Measurements from ENCODE around the gene UBE2I.

DNA sequence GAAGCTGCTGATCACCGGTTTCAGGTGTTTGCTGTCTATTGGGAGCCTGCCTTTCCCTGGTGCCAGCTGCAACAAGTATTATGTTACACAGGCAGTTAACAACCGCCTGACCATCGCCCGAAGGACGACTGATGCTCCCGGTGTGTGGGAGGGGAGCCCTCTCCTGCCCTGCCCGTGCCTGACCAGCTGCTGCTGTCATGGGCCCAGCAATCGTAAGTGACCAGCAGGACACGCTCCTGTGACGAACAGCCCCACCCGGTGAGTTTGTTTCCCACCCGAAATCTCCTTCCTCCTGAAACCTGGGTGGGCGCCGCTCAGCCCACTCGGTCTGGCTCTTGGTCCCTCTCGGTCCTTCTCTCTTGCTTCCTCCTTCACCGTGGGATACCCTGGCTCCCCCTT lies 17.9 kb upstream of the UBE2I start:
- TF ChIP-seq, protein P1, sequence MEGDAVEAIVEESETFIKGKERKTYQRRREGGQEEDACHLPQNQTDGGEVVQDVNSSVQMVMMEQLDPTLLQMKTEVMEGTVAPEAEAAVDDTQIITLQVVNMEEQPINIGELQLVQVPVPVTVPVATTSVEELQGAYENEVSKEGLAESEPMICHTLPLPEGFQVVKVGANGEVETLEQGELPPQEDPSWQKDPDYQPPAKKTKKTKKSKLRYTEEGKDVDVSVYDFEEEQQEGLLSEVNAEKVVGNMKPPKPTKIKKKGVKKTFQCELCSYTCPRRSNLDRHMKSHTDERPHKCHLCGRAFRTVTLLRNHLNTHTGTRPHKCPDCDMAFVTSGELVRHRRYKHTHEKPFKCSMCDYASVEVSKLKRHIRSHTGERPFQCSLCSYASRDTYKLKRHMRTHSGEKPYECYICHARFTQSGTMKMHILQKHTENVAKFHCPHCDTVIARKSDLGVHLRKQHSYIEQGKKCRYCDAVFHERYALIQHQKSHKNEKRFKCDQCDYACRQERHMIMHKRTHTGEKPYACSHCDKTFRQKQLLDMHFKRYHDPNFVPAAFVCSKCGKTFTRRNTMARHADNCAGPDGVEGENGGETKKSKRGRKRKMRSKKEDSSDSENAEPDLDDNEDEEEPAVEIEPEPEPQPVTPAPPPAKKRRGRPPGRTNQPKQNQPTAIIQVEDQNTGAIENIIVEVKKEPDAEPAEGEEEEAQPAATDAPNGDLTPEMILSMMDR (IDR thresholded peaks at IDR 0.05; ENCODE audit: insufficient read depth, low read depth, low read length): no peak
- no peak for TF ChIP-seq EZH2 (IDR thresholded peaks at IDR 0.05; ENCODE audit: insufficient read depth, low read length)
